ENCODE measurements around the gene CRACR2B.

The CRACR2B gene

GRCh38 chr11:833849-834311 lies 6.2 kb downstream of the CRACR2B start:
- no peak for DNase-seq (ENCODE audit: low read depth, low spot score)
- no peak overlapping the region for H3K4me3 ChIP-seq (ENCODE audit: low read length)

- no peak for DNase-seq (ENCODE audit: low read depth, low spot score)
- H3K4me3 ChIP-seq (ENCODE audit: low read length) = no peak overlapping the region
Measured at GRCh38 chr11:834371-835316, 6.9 kb downstream of the CRACR2B start.

DNA sequence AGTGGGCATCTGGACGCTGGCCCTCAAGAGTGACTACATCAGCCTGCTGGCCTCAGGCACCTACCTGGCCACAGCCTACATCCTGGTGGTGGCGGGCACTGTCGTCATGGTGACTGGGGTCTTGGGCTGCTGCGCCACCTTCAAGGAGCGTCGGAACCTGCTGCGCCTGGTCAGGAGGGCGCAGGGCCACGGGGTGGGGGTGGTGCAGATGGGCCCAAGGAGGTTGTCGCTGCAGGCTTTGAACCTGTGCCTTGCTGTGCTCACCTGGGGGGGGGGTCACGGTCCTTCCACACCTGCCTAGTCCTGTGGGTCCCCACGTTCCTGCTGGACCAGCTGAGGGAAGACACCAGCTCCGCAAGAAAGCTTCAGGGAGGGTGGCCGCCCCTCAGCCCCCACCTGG lies 8.6 kb downstream of the CRACR2B start:
- no peak for DNase-seq (ENCODE audit: low read depth, low spot score)
- H3K4me3 ChIP-seq (ENCODE audit: low read length) = no peak overlapping the region

- DNase-seq (ENCODE audit: low read depth, low spot score) = no peak
- H3K4me3 ChIP-seq (ENCODE audit: low read length) = no peak overlapping the region
Measured at GRCh38 chr11:836700-837099, 9.0 kb downstream of the CRACR2B start.

DNA sequence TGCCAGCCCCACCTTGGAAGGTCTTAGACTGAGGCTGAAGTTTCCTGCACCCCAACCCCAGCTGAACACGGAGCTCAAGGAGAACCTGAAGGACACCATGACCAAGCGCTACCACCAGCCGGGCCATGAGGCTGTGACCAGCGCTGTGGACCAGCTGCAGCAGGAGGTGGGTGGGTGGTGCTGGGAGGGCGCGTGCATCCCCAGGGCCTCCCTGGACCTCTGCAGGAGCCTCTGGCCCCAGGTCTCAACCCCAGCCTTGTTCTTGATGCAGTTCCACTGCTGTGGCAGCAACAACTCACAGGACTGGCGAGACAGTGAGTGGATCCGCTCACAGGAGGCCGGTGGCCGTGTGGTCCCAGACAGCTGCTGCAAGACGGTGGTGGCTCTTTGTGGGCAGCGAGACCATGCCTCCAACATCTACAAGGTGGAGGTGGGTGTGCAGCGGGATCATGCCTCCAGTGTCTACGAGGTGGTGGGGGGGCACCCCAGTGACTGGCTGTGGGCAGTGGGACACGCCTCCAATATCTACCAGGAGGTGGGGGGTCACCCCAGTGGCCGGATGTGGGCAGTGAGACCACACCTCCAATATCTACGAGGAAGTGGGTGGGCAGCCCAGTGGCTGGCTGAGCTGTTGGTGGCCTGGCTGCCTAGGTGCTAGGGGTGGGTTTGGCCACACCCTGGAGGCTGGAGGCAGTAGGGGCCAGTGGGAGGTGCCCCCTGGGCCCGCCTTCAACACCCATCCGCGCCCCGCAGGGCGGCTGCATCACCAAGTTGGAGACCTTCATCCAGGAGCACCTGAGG lies 9.7 kb downstream of the CRACR2B start:
- no peak for DNase-seq (ENCODE audit: low read depth, low spot score)
- H3K4me3 ChIP-seq (ENCODE audit: low read length) = no peak overlapping the region

- no peak overlapping the region for H3K4me3 ChIP-seq (ENCODE audit: low read length)
- no peak for DNase-seq (ENCODE audit: low read depth, low spot score)
Measured at GRCh38 chr11:837990-838307, 10.2 kb downstream of the CRACR2B start.

GRCh38 chr11:838441-839279 lies 10.9 kb downstream of the CRACR2B start:
- H3K4me3 ChIP-seq (ENCODE audit: low read length) = no peak overlapping the region
- no peak for DNase-seq (ENCODE audit: low read depth, low spot score)

GRCh38 chr11:839280-839623 lies 11.5 kb downstream of the CRACR2B start:
- H3K4me3 ChIP-seq (ENCODE audit: low read length) = no peak overlapping the region
- DNase-seq (ENCODE audit: low read depth, low spot score) = no peak

DNA sequence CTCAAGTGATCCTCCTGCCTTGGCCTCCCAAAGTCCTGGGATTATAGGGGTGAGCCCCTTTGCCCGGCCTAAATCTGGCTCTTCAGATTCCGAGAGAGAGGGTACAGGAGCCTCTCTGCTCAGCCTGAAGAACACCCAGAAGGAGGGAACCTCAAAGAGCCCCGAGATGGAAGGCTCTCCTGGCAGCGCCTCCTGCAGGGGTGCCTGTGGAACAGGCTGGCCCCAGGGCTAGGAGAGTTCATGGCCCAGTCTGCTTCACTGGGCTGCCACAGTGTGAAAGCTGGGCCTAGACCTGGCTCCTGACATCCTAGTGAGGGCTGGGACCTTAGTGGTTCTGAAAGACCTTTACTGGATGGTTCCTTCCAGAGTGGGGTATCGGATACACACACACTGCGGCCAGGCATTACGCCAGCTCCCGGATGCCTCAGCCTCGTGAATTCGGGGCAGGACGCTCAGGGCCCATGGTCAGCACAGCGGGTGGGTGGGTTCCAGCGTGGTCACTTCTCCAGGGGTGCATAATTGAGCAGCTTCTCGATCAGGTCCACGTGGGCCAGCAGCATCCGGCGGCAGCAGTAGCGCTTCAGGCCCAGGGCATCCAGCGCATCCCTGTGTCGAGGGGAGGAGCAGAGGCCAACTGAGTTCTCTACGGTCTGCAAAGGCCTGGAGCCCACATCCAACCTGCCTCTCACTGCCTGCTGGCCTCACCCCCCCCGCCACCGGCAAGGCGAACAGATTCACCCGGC lies 12.3 kb downstream of the CRACR2B start:
- no peak overlapping the region for H3K4me3 ChIP-seq (ENCODE audit: low read length)
- no peak for DNase-seq (ENCODE audit: low read depth, low spot score)

DNA sequence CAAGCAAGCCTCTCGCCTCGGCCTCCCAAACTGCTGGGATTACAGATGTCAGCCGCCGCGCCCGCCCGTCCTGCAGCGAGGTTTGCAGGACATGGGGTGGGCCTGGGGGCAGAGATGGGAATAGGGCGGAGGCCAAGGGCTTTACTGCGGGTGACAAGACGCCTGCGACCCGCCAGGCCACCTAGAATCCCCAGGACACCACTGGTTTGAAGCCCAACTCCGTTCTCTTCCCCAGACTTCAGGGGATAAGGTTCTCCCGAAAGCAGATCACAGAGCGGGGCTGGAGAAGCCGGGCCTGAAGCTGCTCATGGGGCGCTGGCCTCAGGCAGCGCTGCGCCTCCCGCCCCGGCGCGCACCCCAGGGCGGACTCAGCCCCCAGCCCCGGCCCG lies 14.3 kb downstream of the CRACR2B start:
- DNase-seq (ENCODE audit: low read depth, low spot score) = no peak
- peak overlapping the region; percentile 92 for H3K4me3 ChIP-seq (ENCODE audit: low read length)

DNA sequence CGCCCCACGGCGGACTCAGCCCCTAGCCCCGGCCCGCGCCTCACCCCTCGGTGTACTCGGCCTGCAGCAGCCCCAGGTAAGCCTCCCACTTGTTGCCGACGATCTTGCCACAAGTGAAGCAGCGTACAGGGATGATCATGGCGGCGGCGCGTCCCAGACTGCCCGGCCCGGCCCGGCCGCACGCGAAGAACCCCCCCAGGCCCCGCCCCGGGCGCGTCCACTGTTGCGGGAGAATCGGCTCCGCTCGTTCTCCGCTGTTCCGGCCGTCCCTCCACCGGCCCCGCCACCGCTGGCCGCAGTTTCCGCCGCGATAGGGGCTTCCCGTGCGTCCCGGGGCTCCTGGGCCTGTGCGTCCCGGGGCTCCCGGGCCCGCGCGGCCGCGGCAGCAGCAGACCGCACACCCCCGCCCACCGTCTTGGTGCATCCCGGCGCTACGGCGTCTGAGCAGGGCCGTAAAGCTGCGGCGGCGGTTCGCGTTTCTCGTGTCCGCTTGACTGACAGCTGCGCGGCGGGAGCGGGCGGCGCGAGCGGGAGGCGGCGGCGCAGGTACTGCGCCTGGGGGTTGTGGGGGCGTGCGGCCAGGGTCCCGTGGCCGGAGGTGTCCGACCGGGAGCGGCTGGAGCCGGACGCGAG lies 14.8 kb downstream of the CRACR2B start, which contains the start of the genes POLR2L and TSPAN4:
Gene POLR2L, minus strand, starts transcription at position 160 of the 633 bp plus-strand sequence. Its CDS starts 21 bp downstream, at position 139.
Gene TSPAN4, plus strand, starts transcription at position 483 of the 633 bp plus-strand sequence. CDS start 7,453 bp downstream, outside the sequence.
- peak within 1 kb of the TSS; percentile 92 for H3K4me3 ChIP-seq (ENCODE audit: low read length)
- DNase-seq (ENCODE audit: low read depth, low spot score) = peak; percentile 78

- DNase-seq (ENCODE audit: low read depth, low spot score) = no peak
- peak overlapping the region; percentile 92 for H3K4me3 ChIP-seq (ENCODE audit: low read length)
Measured at GRCh38 chr11:843086-843734, 15.5 kb downstream of the CRACR2B start.

DNA sequence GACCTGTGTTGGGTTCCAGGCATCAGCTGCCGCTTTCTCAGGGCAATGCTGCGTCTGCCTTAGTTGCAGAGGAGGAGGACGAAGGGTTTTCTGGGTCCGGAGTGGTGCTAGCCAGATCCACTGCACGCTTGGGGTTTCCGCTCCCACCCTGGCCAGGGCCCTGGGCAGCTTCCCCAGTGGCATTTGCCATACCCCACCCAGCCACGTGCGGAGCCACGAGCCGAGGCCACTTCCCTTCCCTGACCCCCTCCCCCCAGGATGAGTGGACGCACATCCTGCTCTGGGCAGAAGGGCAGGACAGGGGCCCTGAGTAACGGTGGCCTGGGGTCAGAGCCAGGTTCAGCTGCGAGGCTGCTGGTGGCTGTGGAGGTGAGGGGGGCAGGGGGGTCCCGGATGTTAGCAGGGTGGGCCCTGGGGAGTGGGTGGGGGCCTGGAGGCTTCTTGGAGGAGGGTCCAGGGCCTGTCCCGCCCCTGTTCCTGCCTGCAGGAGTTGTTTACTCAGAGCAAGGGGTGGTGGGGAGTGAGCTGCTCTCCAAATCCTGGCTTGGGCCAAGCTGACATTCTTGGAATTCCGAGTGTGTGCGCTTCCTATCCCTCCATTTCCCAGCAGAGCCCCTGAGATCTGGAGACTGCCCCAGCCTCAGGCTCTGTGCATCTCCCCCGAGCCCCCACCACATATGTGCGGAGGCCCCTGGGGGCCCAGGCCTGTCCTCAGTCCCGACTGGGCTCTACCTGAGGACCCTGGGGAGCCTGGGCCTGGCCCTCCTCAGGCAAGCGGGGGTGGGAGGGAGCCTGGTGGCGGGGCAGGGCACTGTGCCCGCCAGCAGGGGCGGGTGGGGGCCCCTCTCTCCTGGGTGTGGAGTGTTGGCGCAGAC lies 16.3 kb downstream of the CRACR2B start:
- no peak for DNase-seq (ENCODE audit: low read depth, low spot score)
- H3K4me3 ChIP-seq (ENCODE audit: low read length) = peak overlapping the region; percentile 92

DNA sequence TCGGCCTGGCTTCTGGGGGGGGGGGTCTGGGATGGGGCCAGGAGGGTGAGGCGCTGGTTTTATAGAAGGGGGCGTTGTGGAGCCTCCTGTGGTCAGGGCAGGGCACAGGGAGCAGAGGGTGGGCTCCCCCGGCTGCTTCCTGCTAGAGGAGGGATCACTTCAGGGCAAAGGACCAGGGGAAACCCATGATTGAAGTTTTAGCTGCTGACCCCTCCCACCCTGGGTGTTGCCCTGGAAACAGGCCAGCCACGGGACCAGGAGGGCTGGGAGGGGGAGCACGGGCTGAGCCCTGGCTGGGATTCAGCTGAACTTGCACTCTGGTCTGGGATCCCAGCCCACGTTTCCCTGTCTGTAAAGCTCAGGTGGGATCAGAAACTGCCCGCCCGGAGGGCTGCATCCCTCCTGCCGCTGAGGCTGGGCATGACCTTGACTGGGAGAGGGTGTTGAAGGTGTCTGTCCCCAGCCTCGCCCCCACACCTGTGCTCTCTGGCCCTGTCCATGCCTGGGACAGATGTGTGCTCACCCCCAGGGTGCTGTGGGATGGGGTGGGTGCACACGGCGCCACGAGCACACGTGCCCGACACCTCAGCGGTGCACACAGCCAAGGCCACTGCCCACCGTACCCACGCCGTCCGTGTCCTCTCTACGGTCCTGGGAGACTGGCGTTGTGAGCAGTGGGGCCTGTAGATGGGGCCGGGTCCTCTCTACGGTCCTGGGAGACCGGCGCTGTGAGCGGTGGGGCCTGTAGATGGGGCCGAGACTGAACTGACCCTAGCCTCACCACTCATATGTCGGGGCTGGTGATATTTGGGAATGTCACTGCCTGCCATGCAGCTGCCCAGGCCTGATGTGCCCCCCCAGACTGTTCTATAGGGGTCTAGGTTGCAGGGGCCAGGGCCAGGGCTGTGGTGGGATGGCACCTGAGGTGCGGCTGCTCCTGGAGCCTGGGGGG lies 17.2 kb downstream of the CRACR2B start:
- no peak overlapping the region; the same call in none of the 2 replicates for H3K4me3 ChIP-seq (ENCODE audit: low read length)
- peak; percentile 78 for DNase-seq (ENCODE audit: low read depth, low spot score)

DNA sequence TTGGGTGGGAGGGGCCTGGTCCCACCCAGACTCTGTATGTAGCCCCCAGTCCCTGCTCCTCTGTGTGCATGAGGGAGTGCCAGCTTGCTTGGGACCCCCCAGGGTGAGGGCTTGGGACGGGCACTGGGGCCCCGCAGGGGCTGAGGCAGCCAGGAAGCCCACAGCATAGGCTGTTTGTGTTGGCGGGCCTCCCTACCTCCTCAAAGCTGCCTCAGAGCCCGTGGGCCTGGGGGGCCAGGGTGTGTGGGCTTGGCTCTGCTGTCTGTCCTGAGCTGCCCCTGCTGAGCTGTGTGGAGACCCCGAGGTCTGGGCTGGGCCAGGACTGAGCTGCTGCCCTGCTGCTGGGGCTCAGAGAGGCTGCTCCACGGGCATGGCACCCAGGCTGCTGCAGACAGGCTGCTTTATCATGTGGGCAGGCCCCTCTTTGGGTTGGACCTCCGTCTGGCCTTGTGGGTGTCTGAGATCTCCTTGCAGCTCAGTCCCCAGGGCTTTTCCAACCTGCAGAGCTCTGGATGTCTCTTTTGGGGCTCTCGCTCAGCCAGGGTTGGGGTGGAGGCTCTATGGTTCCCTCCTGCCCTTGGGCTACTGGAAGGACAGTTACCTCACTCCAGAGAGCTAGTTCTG lies 18.3 kb downstream of the CRACR2B start:
- H3K4me3 ChIP-seq (ENCODE audit: low read length) = no peak overlapping the region
- no peak for DNase-seq (ENCODE audit: low read depth, low spot score)

All from Jurkat, Clone E6-1 (cell line).